Liver (tissue), 9 donors: ENCODE data around the gene TMEM87B. TPM values are rescaled to one million over a fixed set of nuclear protein-coding genes. Genes with fewer than 3 reads are reported as not detected.

Experiments
- DNase-seq: peaks from one replicate; pipeline ENCODE4 v3.0.0-alpha.2; 2017; ENCODE audit warnings: low spot score
- H3K27ac ChIP-seq, 2 donors: one replicate each; pipeline ENCODE4 v1.7.0; 2013; ENCODE audit warnings: inconsistent platforms in 2 of 2, low read length in 2 of 2, control low read depth in 1 of 2, low read depth in 1 of 2, mild to moderate bottlenecking in 1 of 2
- H3K27me3 ChIP-seq, 4 donors: one replicate each; pipeline versions ENCODE4 v1.6.1 to v1.7.0; 2013; ENCODE audit warnings: low read length in 3 of 4, inconsistent platforms in 1 of 4, mild to moderate bottlenecking in 1 of 4, moderate library complexity in 1 of 4; ENCODE audit not compliant: control insufficient read depth in 4 of 4, insufficient read depth in 4 of 4
- H3K36me3 ChIP-seq, 4 donors: one replicate each; pipeline versions ENCODE4 v1.6.1 to v1.7.0; 2013; ENCODE audit warnings: low read length in 3 of 4, mild to moderate bottlenecking in 3 of 4, low read depth in 1 of 4, moderate library complexity in 1 of 4; ENCODE audit not compliant: control insufficient read depth in 4 of 4, insufficient read depth in 3 of 4
- H3K4me1 ChIP-seq, 4 donors: one replicate each; pipeline versions ENCODE4 v1.6.1 to v1.7.0; 2013; ENCODE audit warnings: low read length in 3 of 4, mild to moderate bottlenecking in 3 of 4, moderate library complexity in 1 of 4; ENCODE audit not compliant: control insufficient read depth in 4 of 4, insufficient read depth in 4 of 4
- H3K4me3 ChIP-seq, 3 donors: one replicate each; pipeline versions ENCODE4 v1.6.1 to v1.7.0; 2013; ENCODE audit warnings: low read length in 3 of 3, control low read depth in 1 of 3, low read depth in 1 of 3, mild to moderate bottlenecking in 1 of 3
- H3K9ac ChIP-seq, 2 donors: one replicate each; pipeline ENCODE4 v1.7.0; 2013; ENCODE audit warnings: low read length in 2 of 2, mild to moderate bottlenecking in 2 of 2, moderate library complexity in 2 of 2, control low read depth in 1 of 2, low read depth in 1 of 2
- H3K9me3 ChIP-seq, 4 donors: one replicate each; pipeline versions ENCODE4 v1.6.1 to v1.7.0; 2013; ENCODE audit warnings: low read length in 3 of 4; ENCODE audit not compliant: control insufficient read depth in 4 of 4
- ATF3 ChIP-seq: IDR thresholded peaks from 2 replicates; pipeline ENCODE4 v1.6.1; 2016; ENCODE audit warnings: antibody characterized with exemption
- FOXA2 ChIP-seq: IDR thresholded peaks from 2 replicates; pipeline ENCODE4 v1.6.1; 2016; ENCODE audit warnings: antibody characterized with exemption
- HNF4A ChIP-seq, 2 donors: conservative IDR thresholded peaks; 2 replicates each; pipeline ENCODE4 v1.6.1; 2016; ENCODE audit warnings: antibody characterized with exemption in 2 of 2, mild to moderate bottlenecking in 2 of 2
- JUND ChIP-seq, 2 donors: IDR thresholded peaks; 2 replicates each; pipeline ENCODE4 v1.6.1; 2016; ENCODE audit warnings: antibody characterized with exemption in 2 of 2
- NR2F2 ChIP-seq: IDR thresholded peaks from 2 replicates; pipeline ENCODE4 v1.6.1; 2016; ENCODE audit warnings: antibody characterized with exemption
- RAD21 ChIP-seq, 2 donors: IDR thresholded peaks; 2 replicates each; pipeline ENCODE4 v1.6.1; 2016; ENCODE audit warnings: antibody characterized with exemption in 2 of 2, mild to moderate bottlenecking in 2 of 2
- REST ChIP-seq: IDR thresholded peaks from 2 replicates; pipeline ENCODE4 v1.6.1; 2016; ENCODE audit warnings: antibody characterized with exemption, mild to moderate bottlenecking
- TAF1 ChIP-seq: conservative IDR thresholded peaks from 2 replicates; pipeline ENCODE4 v1.6.1; 2016; ENCODE audit warnings: antibody characterized with exemption, mild to moderate bottlenecking
- WGBS: extraction: QIAGEN DNeasy Blood & Tissue Kit; methylation state at CpG from one replicate; pipeline ENCODE4 v1.1.7; 2013; 5-methylcytosine and 5-hydroxymethylcytosine counted together
- polyA plus RNA-seq, 2 donors: library from polyadenylated mRNA; stranded (reverse) in 1 of 2; unstranded in 1 of 2; fragments of 200-250 nt in 1 of 2; fragments of >200 nt in 1 of 2; fragmentation: Nextera tagmentation in 1 of 2; extraction: Ambion mirVana in 1 of 2; gene quantifications; one replicate each; pipeline versions ENCODE4 v1.2.1 to v1.2.3, GENCODE V29; 2013 to 2015
- total RNA-seq, 2 donors: library from RNA; depleted of rRNA; stranded (reverse); fragments of >200 nt; gene quantifications; one replicate each; pipeline ENCODE4 v1.2.3, GENCODE V29; 2014
- TF ChIP-seq, protein P1 (sequence below): fragments of 150-350 bp; IDR thresholded peaks from 2 replicates; pipeline ENCODE4 v1.5.1; 2017; ENCODE audit warnings: improper control_type of control experiment, low read depth, low read length; ENCODE audit not compliant: missing input control
- TF ChIP-seq, protein P2 (sequence below): IDR thresholded peaks from 2 replicates; pipeline ENCODE4 v1.6.1; 2016; ENCODE audit warnings: antibody characterized with exemption
- donor health status: healthy.
- donor health status: healthy.
- donor health status: healthy.
- donor health status: healthy.
- donor health status: healthy.

Gene TMEM87B
- total and polyA plus RNA-seq, 4 donors = 3.6 to 10.1 (median 6.0) TPM

- H3K4me3 ChIP-seq = no peak overlapping the region
- H3K9me3 ChIP-seq = no peaks in the 10 kb centered on the region
- H3K9ac ChIP-seq = no peak overlapping the region
- no peaks in the 10 kb centered on the region for H3K27me3 ChIP-seq
- no peak for TF ChIP-seq REST
- TF ChIP-seq FOXA2 = no peak
- no peak for TF ChIP-seq TAF1
- TF ChIP-seq HNF4A (conservative IDR thresholded peaks at IDR 0.05) = no peak
- TF ChIP-seq RAD21 (IDR thresholded peaks at IDR 0.05) = no peak
- H3K4me1 ChIP-seq = no peaks in the 10 kb centered on the region
- no peak overlapping the region for H3K27ac ChIP-seq
- no peaks in the 10 kb centered on the region for H3K36me3 ChIP-seq
- DNase-seq = no peak
Measured at GRCh38 chr2:112045446-112046014, 9.5 kb upstream of the TMEM87B start.

GRCh38 chr2:112046231-112046630, 8.8 kb upstream of the TMEM87B start:
- Histone ChIP-seq H3K9ac (no peak overlapping the region), H3K4me1 (no peaks in the 10 kb centered on the region), H3K36me3 (no peaks in the 10 kb centered on the region), H3K27me3 (no peaks in the 10 kb centered on the region), H3K4me3 (no peak overlapping the region), H3K9me3 (no peaks in the 10 kb centered on the region), H3K27ac (no peak overlapping the region)
- no peak for DNase-seq
- TF ChIP-seq REST = no peak
- TF ChIP-seq ATF3 = no peak

DNA sequence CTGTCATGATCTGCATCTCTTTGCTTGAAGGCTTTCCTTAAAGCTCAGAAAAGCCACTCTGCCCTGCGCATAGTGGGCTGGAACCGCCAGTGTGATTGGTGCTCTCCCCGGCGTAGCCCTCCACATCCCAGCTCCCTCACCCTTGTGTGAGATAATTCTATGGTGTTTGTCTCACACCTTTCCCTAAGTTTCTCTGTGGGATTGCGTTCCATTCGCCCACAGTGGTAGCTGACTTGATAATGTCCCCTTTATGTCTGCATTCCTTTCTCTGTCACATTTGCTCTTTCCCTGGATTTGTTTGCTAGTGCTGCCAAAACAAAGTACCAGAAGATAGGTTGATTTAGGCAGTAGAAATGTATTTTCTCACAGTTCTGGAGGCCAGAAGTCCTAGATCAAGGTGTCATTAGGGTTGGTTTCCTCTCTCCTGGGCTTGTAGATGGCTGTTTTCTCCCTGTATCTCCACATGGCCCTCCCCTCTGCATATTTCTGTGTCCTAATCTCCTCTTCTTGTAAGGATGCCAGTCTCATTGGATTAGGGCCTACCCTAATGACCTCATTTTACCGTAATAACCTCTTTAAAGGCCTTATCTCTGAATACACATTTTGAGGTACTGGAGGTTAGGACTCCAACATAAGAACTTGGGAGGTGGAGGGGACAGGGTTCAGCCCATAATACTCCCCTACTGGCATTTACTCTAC, 7.4 kb upstream of the TMEM87B start:
- Histone ChIP-seq H3K9me3 (no peaks in the 10 kb centered on the region), H3K9ac (no peak overlapping the region), H3K4me1 (no peaks in the 10 kb centered on the region), H3K27me3 (no peaks in the 10 kb centered on the region), H3K4me3 (no peak overlapping the region), H3K27ac (no peak overlapping the region), H3K36me3 (no peaks in the 10 kb centered on the region)
- 84% methylated on average over 7 of the region's 7 CpGs for WGBS
- no peak for DNase-seq
- TF ChIP-seq JUND (IDR thresholded peaks at IDR 0.05) (no peak), REST (no peak), HNF4A (conservative IDR thresholded peaks at IDR 0.05) (no peak), NR2F2 (no peak)
- TF ChIP-seq, protein P1, sequence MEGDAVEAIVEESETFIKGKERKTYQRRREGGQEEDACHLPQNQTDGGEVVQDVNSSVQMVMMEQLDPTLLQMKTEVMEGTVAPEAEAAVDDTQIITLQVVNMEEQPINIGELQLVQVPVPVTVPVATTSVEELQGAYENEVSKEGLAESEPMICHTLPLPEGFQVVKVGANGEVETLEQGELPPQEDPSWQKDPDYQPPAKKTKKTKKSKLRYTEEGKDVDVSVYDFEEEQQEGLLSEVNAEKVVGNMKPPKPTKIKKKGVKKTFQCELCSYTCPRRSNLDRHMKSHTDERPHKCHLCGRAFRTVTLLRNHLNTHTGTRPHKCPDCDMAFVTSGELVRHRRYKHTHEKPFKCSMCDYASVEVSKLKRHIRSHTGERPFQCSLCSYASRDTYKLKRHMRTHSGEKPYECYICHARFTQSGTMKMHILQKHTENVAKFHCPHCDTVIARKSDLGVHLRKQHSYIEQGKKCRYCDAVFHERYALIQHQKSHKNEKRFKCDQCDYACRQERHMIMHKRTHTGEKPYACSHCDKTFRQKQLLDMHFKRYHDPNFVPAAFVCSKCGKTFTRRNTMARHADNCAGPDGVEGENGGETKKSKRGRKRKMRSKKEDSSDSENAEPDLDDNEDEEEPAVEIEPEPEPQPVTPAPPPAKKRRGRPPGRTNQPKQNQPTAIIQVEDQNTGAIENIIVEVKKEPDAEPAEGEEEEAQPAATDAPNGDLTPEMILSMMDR = no peak
- TF ChIP-seq, protein P2, sequence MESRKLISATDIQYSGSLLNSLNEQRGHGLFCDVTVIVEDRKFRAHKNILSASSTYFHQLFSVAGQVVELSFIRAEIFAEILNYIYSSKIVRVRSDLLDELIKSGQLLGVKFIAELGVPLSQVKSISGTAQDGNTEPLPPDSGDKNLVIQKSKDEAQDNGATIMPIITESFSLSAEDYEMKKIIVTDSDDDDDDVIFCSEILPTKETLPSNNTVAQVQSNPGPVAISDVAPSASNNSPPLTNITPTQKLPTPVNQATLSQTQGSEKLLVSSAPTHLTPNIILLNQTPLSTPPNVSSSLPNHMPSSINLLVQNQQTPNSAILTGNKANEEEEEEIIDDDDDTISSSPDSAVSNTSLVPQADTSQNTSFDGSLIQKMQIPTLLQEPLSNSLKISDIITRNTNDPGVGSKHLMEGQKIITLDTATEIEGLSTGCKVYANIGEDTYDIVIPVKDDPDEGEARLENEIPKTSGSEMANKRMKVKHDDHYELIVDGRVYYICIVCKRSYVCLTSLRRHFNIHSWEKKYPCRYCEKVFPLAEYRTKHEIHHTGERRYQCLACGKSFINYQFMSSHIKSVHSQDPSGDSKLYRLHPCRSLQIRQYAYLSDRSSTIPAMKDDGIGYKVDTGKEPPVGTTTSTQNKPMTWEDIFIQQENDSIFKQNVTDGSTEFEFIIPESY = no peak
